Neural progenitor cell (in vitro differentiated cells): ENCODE measurements around the gene B3GNT2.

Experiments
- EZH2phosphoT487 ChIP-seq: fragments of 200-600 bp; sonication (generic); IDR thresholded peaks from 2 replicates; pipeline ENCODE4 v1.6.1; 2017; ENCODE audit warnings: antibody characterized with exemption
- TF ChIP-seq, protein P1 (sequence below): fragments of 200-600 bp; sonication (generic); IDR thresholded peaks from 2 replicates; pipeline ENCODE4 v1.5.1; 2017; ENCODE audit warnings: antibody characterized with exemption, mild to moderate bottlenecking

DNA sequence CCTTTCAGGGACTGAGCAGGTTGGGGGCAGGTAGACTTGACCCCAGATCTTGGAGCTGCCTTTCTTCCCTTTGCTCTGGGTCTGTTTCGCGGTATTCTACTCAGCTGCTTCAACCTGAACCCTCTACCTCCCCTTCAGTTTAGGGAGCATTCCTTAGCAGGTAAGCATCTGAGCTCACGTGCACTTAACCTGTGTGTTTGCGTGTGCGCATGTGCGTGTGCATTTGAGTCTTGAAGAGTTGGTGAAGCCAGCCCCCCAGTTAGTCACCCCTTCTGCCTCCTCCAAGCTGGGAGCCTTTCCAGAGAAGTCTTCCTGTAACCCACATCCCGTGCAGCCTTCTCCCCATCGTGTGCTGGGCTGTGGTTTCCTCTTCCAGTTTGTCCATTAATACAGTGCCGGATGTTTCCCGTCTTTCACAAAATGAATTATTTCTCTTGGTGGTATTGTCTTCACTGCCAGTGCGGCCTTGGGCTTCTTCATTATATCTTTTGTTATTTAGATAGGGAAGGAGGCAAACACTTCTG, 33.2 kb downstream of the B3GNT2 start:
- TF ChIP-seq, protein P1, sequence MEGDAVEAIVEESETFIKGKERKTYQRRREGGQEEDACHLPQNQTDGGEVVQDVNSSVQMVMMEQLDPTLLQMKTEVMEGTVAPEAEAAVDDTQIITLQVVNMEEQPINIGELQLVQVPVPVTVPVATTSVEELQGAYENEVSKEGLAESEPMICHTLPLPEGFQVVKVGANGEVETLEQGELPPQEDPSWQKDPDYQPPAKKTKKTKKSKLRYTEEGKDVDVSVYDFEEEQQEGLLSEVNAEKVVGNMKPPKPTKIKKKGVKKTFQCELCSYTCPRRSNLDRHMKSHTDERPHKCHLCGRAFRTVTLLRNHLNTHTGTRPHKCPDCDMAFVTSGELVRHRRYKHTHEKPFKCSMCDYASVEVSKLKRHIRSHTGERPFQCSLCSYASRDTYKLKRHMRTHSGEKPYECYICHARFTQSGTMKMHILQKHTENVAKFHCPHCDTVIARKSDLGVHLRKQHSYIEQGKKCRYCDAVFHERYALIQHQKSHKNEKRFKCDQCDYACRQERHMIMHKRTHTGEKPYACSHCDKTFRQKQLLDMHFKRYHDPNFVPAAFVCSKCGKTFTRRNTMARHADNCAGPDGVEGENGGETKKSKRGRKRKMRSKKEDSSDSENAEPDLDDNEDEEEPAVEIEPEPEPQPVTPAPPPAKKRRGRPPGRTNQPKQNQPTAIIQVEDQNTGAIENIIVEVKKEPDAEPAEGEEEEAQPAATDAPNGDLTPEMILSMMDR: no peak
- TF ChIP-seq EZH2phosphoT487: no peak
